Prostate gland (tissue), 2 donors: Measurements from ENCODE around the gene CDH13.

Source experiments
- CTCF ChIP-seq, 4 experiments: fragments of 200-600 bp in 2 of 4; fragments of 450-650 bp in 2 of 4; sonication (generic) in 2 of 4; IDR thresholded peaks; 1 replicate in 3 of 4; 2 replicates in 1 of 4; pipeline ENCODE4 v1.5.1; 2016 to 2019; ENCODE audit warnings: antibody characterized with exemption in 4 of 4, mild to moderate bottlenecking in 2 of 4, moderate library complexity in 2 of 4
- POLR2A ChIP-seq: fragments of 450-650 bp; IDR thresholded peaks from one replicate; pipeline ENCODE4 v1.6.1; 2016; ENCODE audit warnings: antibody characterized with exemption, mild to moderate bottlenecking
- POLR2AphosphoS5 ChIP-seq: sonication (generic); formaldehyde crosslinking; IDR thresholded peaks from one replicate; pipeline ENCODE4 v1.6.1; 2017; ENCODE audit warnings: antibody characterized with exemption

- TF ChIP-seq POLR2AphosphoS5 (no peak), POLR2A (no peak), CTCF (IDR thresholded peaks at IDR 0.05) (no peak)
Measured at GRCh38 chr16:82917886-82918595, 291.3 kb downstream of the CDH13 start.
